COLO829 (cell line): ENCODE results near the gene CPB2.
A peak's percentile ranks its signal among the peaks of the same experiment; 100 is the strongest.

Experiments used
- DNase-seq: peaks from one replicate; pipeline ENCODE4 v3.0.0; 2012; ENCODE audit warnings: low spot score

Gene CPB2

GRCh38 chr13:46104868-46105267 lies at the start of gene CPB2:
TSS of gene CPB2 (minus strand) at chr13:46105033. CDS start at chr13:46105009, 24 bp downstream.
- no peak for DNase-seq

- DNase-seq = no peak
These were observed 49.4 kb upstream of the CPB2 start for GRCh38 chr13:46154136-46154801.

GRCh38 chr13:46152627-46153328 lies 47.9 kb upstream of the CPB2 start:
- no peak for DNase-seq

- no peak for DNase-seq
These were observed 45.4 kb upstream of the CPB2 start for GRCh38 chr13:46150134-46150693.

GRCh38 chr13:46149272-46150133 lies 44.7 kb upstream of the CPB2 start:
- no peak for DNase-seq

- no peak for DNase-seq
These were observed 42.1 kb upstream of the CPB2 start for GRCh38 chr13:46146898-46147297.

- DNase-seq = no peak
These were observed 41.1 kb upstream of the CPB2 start for GRCh38 chr13:46145950-46146349.

- DNase-seq = no peak
These were observed 40.3 kb upstream of the CPB2 start for GRCh38 chr13:46145135-46145534.

GRCh38 chr13:46143184-46143701 lies 38.4 kb upstream of the CPB2 start:
- DNase-seq = no peak

- no peak for DNase-seq
These were observed 37.9 kb upstream of the CPB2 start for GRCh38 chr13:46142776-46143175.

- DNase-seq = no peak
These were observed 35.2 kb upstream of the CPB2 start for GRCh38 chr13:46140044-46140443.

- DNase-seq = no peak
These were observed 32.9 kb upstream of the CPB2 start for GRCh38 chr13:46137627-46138317.

GRCh38 chr13:46136688-46137087 lies 31.9 kb upstream of the CPB2 start:
- DNase-seq = no peak

GRCh38 chr13:46134961-46135522 lies 30.2 kb upstream of the CPB2 start:
- peak; percentile 10 for DNase-seq

- no peak for DNase-seq
These were observed 29.7 kb upstream of the CPB2 start for GRCh38 chr13:46134494-46134893.

- DNase-seq = no peak
These were observed 27.3 kb upstream of the CPB2 start for GRCh38 chr13:46132109-46132508.

- DNase-seq = no peak
These were observed 26.9 kb upstream of the CPB2 start for GRCh38 chr13:46131705-46132104.

- DNase-seq = no peak
These were observed 25.3 kb upstream of the CPB2 start for GRCh38 chr13:46129955-46130618.

- no peak for DNase-seq
These were observed 24.3 kb upstream of the CPB2 start for GRCh38 chr13:46129124-46129523.

- DNase-seq = no peak
These were observed 22.7 kb upstream of the CPB2 start for GRCh38 chr13:46127358-46128023.
